DOHH2 (cell line): ENCODE data around the gene CENPO.

Experiments used
- H3F3A ChIP-seq: fragments of 200-600 bp; sonication (generic), shearing (Covaris generic); 2 replicates; pipeline ENCODE4 v1.6.0; 2016; ENCODE audit warnings: antibody characterized with exemption, mild to moderate bottlenecking; ENCODE audit not compliant: control insufficient read depth, insufficient read depth
- H3K27ac ChIP-seq: fragments of 200-600 bp; sonication (generic); 2 replicates; pipeline ENCODE4 v1.5.1; 2014; ENCODE audit warnings: low read depth, mild to moderate bottlenecking, low read length, moderate library complexity
- H3K27me3 ChIP-seq: fragments of 200-600 bp; sonication (generic); 2 replicates; pipeline ENCODE4 v1.6.1; 2014; ENCODE audit warnings: mild to moderate bottlenecking, low read length, mixed read lengths; ENCODE audit not compliant: control insufficient read depth
- H3K36me3 ChIP-seq: fragments of 200-600 bp; sonication (generic); 2 replicates; pipeline ENCODE4 v1.6.1; 2014; ENCODE audit warnings: mild to moderate bottlenecking, low read length, moderate library complexity, mixed read lengths; ENCODE audit not compliant: control insufficient read depth
- H3K4me1 ChIP-seq: fragments of 200-600 bp; sonication (generic); 2 replicates; pipeline ENCODE4 v1.6.1; 2014; ENCODE audit warnings: mild to moderate bottlenecking, low read length, mixed read lengths; ENCODE audit not compliant: control insufficient read depth
- H3K4me2 ChIP-seq: fragments of 200-600 bp; sonication (generic); 2 replicates; pipeline ENCODE4 v1.6.0; 2014; ENCODE audit warnings: mild to moderate bottlenecking, low read length, moderate library complexity
- H3K4me3 ChIP-seq: fragments of 200-600 bp; sonication (generic); 2 replicates; pipeline ENCODE4 v1.5.1; 2014; ENCODE audit warnings: mild to moderate bottlenecking, low read length, mixed read lengths
- H3K79me2 ChIP-seq: fragments of 200-600 bp; sonication (generic); 2 replicates; pipeline ENCODE4 v1.6.1; 2014; ENCODE audit warnings: mild to moderate bottlenecking, low read length, mixed read lengths; ENCODE audit not compliant: control insufficient read depth
- H3K9me2 ChIP-seq: fragments of 200-600 bp; sonication (generic); replicated peaks from 2 replicates; pipeline ENCODE4 v1.6.1; 2014; ENCODE audit warnings: mild to moderate bottlenecking, low read length, mixed read lengths; ENCODE audit not compliant: control insufficient read depth
- H3K9me3 ChIP-seq: fragments of 200-600 bp; sonication (generic); 2 replicates; pipeline ENCODE4 v1.6.1; 2014; ENCODE audit warnings: antibody characterized with exemption, low read length, mixed read lengths; ENCODE audit not compliant: control insufficient read depth, insufficient read depth
- H4K20me1 ChIP-seq: fragments of 200-600 bp; sonication (generic); 2 replicates; pipeline ENCODE4 v1.6.0; 2014; ENCODE audit warnings: low read depth, mild to moderate bottlenecking, antibody characterized with exemption, low read length, moderate library complexity; ENCODE audit not compliant: control insufficient read depth, insufficient read depth
- CTCF ChIP-seq: fragments of 200-600 bp; sonication (generic); IDR thresholded peaks from one replicate; pipeline ENCODE4 v1.5.1; 2014; ENCODE audit warnings: antibody characterized with exemption, mild to moderate bottlenecking, low read depth, low read length; ENCODE audit not compliant: poor library complexity, severe bottlenecking
- EZH2phosphoT487 ChIP-seq: fragments of 200-600 bp; sonication (generic); IDR thresholded peaks from 2 replicates; pipeline ENCODE4 v1.6.1; 2017; ENCODE audit warnings: borderline replicate concordance, mild to moderate bottlenecking, antibody characterized with exemption, low read length, moderate library complexity, mixed read lengths

Gene CENPO

GRCh38 chr2:24836706-24837105 lies 43.5 kb downstream of the CENPO start:
- Histone ChIP-seq H3K27ac (no peak overlapping the region), H3K36me3 (peaks cover 50% of the 10 kb centered on the region), H3K4me3 (no peak overlapping the region), H4K20me1 (no peaks in the 10 kb centered on the region), H3F3A (no peaks in the 10 kb centered on the region), H3K27me3 (no peaks in the 10 kb centered on the region), H3K4me2 (no peak overlapping the region), H3K79me2 (no peaks in the 10 kb centered on the region), H3K9me2 (no peaks in the 10 kb centered on the region), H3K9me3 (no peaks in the 10 kb centered on the region), H3K4me1 (no peaks in the 10 kb centered on the region)
- TF ChIP-seq CTCF, result no peak
- no peak for TF ChIP-seq EZH2phosphoT487

- H3K4me2 ChIP-seq, result no peak overlapping the region
- no peaks in the 10 kb centered on the region for H3K9me3 ChIP-seq
- no peaks in the 10 kb centered on the region for H3K27me3 ChIP-seq
- no peaks in the 10 kb centered on the region for H3K79me2 ChIP-seq
- no peaks in the 10 kb centered on the region for H4K20me1 ChIP-seq
- H3K4me3 ChIP-seq, result no peak overlapping the region
- H3K27ac ChIP-seq, result no peak overlapping the region
- H3K9me2 ChIP-seq, result no peaks in the 10 kb centered on the region
- TF ChIP-seq CTCF, result no peak
- TF ChIP-seq EZH2phosphoT487, result no peak
- peaks cover 50% of the 10 kb centered on the region for H3K36me3 ChIP-seq
- no peaks in the 10 kb centered on the region for H3K4me1 ChIP-seq
- no peaks in the 10 kb centered on the region for H3F3A ChIP-seq
These were observed 44.8 kb downstream of the CENPO start for GRCh38 chr2:24837996-24838513.

GRCh38 chr2:24838541-24838940 lies 45.3 kb downstream of the CENPO start:
- Histone ChIP-seq H3F3A (no peaks in the 10 kb centered on the region), H3K4me2 (no peak overlapping the region), H3K9me2 (no peaks in the 10 kb centered on the region), H3K4me1 (no peaks in the 10 kb centered on the region), H3K27ac (no peak overlapping the region), H3K4me3 (no peak overlapping the region), H3K9me3 (no peaks in the 10 kb centered on the region), H4K20me1 (no peaks in the 10 kb centered on the region), H3K27me3 (no peaks in the 10 kb centered on the region), H3K36me3 (peaks cover 50% of the 10 kb centered on the region), H3K79me2 (no peaks in the 10 kb centered on the region)
- TF ChIP-seq CTCF (no peak), EZH2phosphoT487 (no peak)

- no peaks in the 10 kb centered on the region for H3K9me2 ChIP-seq
- no peak overlapping the region for H3K4me3 ChIP-seq
- no peak overlapping the region for H3K27ac ChIP-seq
- TF ChIP-seq CTCF (no peak), EZH2phosphoT487 (no peak)
- H3K4me1 ChIP-seq, result no peaks in the 10 kb centered on the region
- no peaks in the 10 kb centered on the region for H3K9me3 ChIP-seq
- H3K4me2 ChIP-seq, result no peak overlapping the region
- no peaks in the 10 kb centered on the region for H3K79me2 ChIP-seq
- no peaks in the 10 kb centered on the region for H3F3A ChIP-seq
- H4K20me1 ChIP-seq, result no peaks in the 10 kb centered on the region
- no peaks in the 10 kb centered on the region for H3K27me3 ChIP-seq
- peaks cover 46% of the 10 kb centered on the region for H3K36me3 ChIP-seq
These were observed 46.5 kb downstream of the CENPO start for GRCh38 chr2:24839729-24840128.
